Muscle of leg (tissue), 11 donors: ENCODE results near the gene MAP1S. TPM values are rescaled to one million over a fixed set of nuclear protein-coding genes. Genes with fewer than 3 reads are reported as not detected.

Source experiments
- DNase-seq: peaks from one replicate; pipeline ENCODE4 v3.0.0; 2013
- H3K27ac ChIP-seq: one replicate; pipeline ENCODE4 v1.5.1; 2013; ENCODE audit warnings: mild to moderate bottlenecking, low read length, control low read depth
- H3K27me3 ChIP-seq: one replicate; pipeline ENCODE4 v1.6.1; 2013; ENCODE audit warnings: low read length; ENCODE audit not compliant: control insufficient read depth, insufficient read depth
- H3K36me3 ChIP-seq: one replicate; pipeline ENCODE4 v1.6.1; 2013; ENCODE audit warnings: low read length; ENCODE audit not compliant: control insufficient read depth, insufficient read depth
- H3K4me1 ChIP-seq: one replicate; pipeline ENCODE4 v1.6.1; 2013; ENCODE audit warnings: low read length; ENCODE audit not compliant: control insufficient read depth, insufficient read depth
- H3K4me3 ChIP-seq: one replicate; pipeline ENCODE4 v1.5.1; 2013; ENCODE audit warnings: low read length, control low read depth
- H3K9me3 ChIP-seq: replicated peaks from 2 replicates; pipeline ENCODE4 v1.6.1; 2013; ENCODE audit warnings: low read depth, low read length; ENCODE audit not compliant: control insufficient read depth
- WGBS: methylation state at CpG from one replicate; pipeline ENCODE4 v1.1.5; 2013; ENCODE audit warnings: missing lambda C conversion rate; ENCODE audit not compliant: insufficient coverage; 5-methylcytosine and 5-hydroxymethylcytosine counted together
- polyA plus RNA-seq, 8 donors: library from polyadenylated mRNA; unstranded; fragments of 120-200 nt; gene quantifications; one replicate each; pipeline versions ENCODE4 v1.2.1 to v1.2.3, GENCODE V29; 2013; ENCODE audit warnings: inconsistent platforms in 1 of 8, low replicate concordance in 1 of 8; ENCODE audit not compliant: insufficient read length in 8 of 8, insufficient read depth in 1 of 8
- total RNA-seq: library from RNA; stranded (reverse); fragments of 120-200 nt; gene quantifications from one replicate; pipeline ENCODE4 v1.2.4, GENCODE V29; 2013

Gene MAP1S
- total and polyA plus RNA-seq, 9 donors = 14.1 to 51.6 (median 33.7) TPM

GRCh38 chr19:17681505-17682125 is 37.7 kb upstream of the MAP1S start:
- Histone ChIP-seq H3K9me3 (no peaks in the 10 kb centered on the region), H3K4me3 (no peak overlapping the region), H3K27ac (no peak overlapping the region), H3K27me3 (peaks cover 41% of the 10 kb centered on the region), H3K4me1 (peaks cover 4% of the 10 kb centered on the region), H3K36me3 (no peaks in the 10 kb centered on the region)
- WGBS = 22% methylated on average over 11 of the region's 25 CpGs
- DNase-seq = peak; percentile 41

- Histone ChIP-seq H3K27me3 (peaks cover 47% of the 10 kb centered on the region), H3K9me3 (no peaks in the 10 kb centered on the region), H3K4me1 (peaks cover 6% of the 10 kb centered on the region), H3K4me3 (no peak overlapping the region), H3K36me3 (no peaks in the 10 kb centered on the region), H3K27ac (no peak overlapping the region)
- WGBS = 71% methylated on average over 5 of the region's 5 CpGs
- no peak for DNase-seq
Measured at GRCh38 chr19:17682273-17682672, 37.0 kb upstream of the MAP1S start.

- no peaks in the 10 kb centered on the region for H3K36me3 ChIP-seq
- peaks cover 13% of the 10 kb centered on the region for H3K4me1 ChIP-seq
- H3K4me3 ChIP-seq = no peak overlapping the region
- DNase-seq = no peak
- 71% methylated on average over 1 of the region's 4 CpGs for WGBS
- H3K27ac ChIP-seq = no peak overlapping the region
- H3K27me3 ChIP-seq = peaks cover 55% of the 10 kb centered on the region
- H3K9me3 ChIP-seq = no peaks in the 10 kb centered on the region
Measured at GRCh38 chr19:17683078-17683477, 36.2 kb upstream of the MAP1S start.

- H3K27ac ChIP-seq = no peak overlapping the region
- no peak overlapping the region for H3K4me3 ChIP-seq
- H3K4me1 ChIP-seq = peaks cover 16% of the 10 kb centered on the region
- 100% methylated on average over 1 of the region's 4 CpGs for WGBS
- no peaks in the 10 kb centered on the region for H3K36me3 ChIP-seq
- no peaks in the 10 kb centered on the region for H3K9me3 ChIP-seq
- DNase-seq = no peak
- H3K27me3 ChIP-seq = peaks cover 60% of the 10 kb centered on the region
Measured at GRCh38 chr19:17684256-17684655, 35.0 kb upstream of the MAP1S start.

GRCh38 chr19:17685451-17686022 is 33.7 kb upstream of the MAP1S start:
- no peaks in the 10 kb centered on the region for H3K36me3 ChIP-seq
- H3K9me3 ChIP-seq = no peaks in the 10 kb centered on the region
- peaks cover 50% of the 10 kb centered on the region for H3K27me3 ChIP-seq
- WGBS = 67% methylated on average over 11 of the region's 15 CpGs
- DNase-seq = no peak
- no peak overlapping the region for H3K27ac ChIP-seq
- no peak overlapping the region for H3K4me3 ChIP-seq
- peaks cover 11% of the 10 kb centered on the region for H3K4me1 ChIP-seq

- H3K27ac ChIP-seq = no peak overlapping the region
- H3K9me3 ChIP-seq = no peaks in the 10 kb centered on the region
- no peaks in the 10 kb centered on the region for H3K36me3 ChIP-seq
- H3K4me3 ChIP-seq = no peak overlapping the region
- H3K27me3 ChIP-seq = peaks cover 46% of the 10 kb centered on the region
- WGBS = 5% methylated on average over 2 of the region's 12 CpGs
- H3K4me1 ChIP-seq = peaks cover 11% of the 10 kb centered on the region
- no peak for DNase-seq
Measured at GRCh38 chr19:17686023-17686521, 33.2 kb upstream of the MAP1S start.

GRCh38 chr19:17686592-17687024 is 32.7 kb upstream of the MAP1S start:
- H3K4me1 ChIP-seq = peaks cover 11% of the 10 kb centered on the region
- no peak overlapping the region for H3K4me3 ChIP-seq
- H3K27ac ChIP-seq = no peak overlapping the region
- WGBS = no CpG with 5 or more reads among the region's 28 CpGs
- no peaks in the 10 kb centered on the region for H3K9me3 ChIP-seq
- peaks cover 43% of the 10 kb centered on the region for H3K27me3 ChIP-seq
- H3K36me3 ChIP-seq = no peaks in the 10 kb centered on the region
- peak; percentile 16 for DNase-seq

GRCh38 chr19:17687141-17687856 is 32.0 kb upstream of the MAP1S start:
- 0% methylated on average over 11 of the region's 24 CpGs for WGBS
- Histone ChIP-seq H3K27me3 (peaks cover 43% of the 10 kb centered on the region), H3K36me3 (no peaks in the 10 kb centered on the region)

GRCh38 chr19:17687857-17688784 is 31.2 kb upstream of the MAP1S start, which contains the start of gene UNC13A:
Gene UNC13A, minus strand, starts transcription at chr19:17688354. Its CDS starts 155 bp downstream, at chr19:17688199.
- peak; percentile 63 for DNase-seq
- 1% methylated on average over 70 of the region's 77 CpGs for WGBS
- Histone ChIP-seq H3K36me3 (no peaks in the 10 kb centered on the region), H3K4me3 (no peak within 1 kb of the TSS), H3K9me3 (no peaks in the 10 kb centered on the region), H3K27me3 (peaks cover 43% of the 10 kb centered on the region), H3K4me1 (peaks cover 11% of the 10 kb centered on the region), H3K27ac (no peak within 1 kb of the TSS)

More at GRCh38 chr19:17687141-17687856, 32.0 kb upstream of the MAP1S start:
- Histone ChIP-seq H3K4me3 (no peak overlapping the region), H3K4me1 (peaks cover 11% of the 10 kb centered on the region), H3K9me3 (no peaks in the 10 kb centered on the region), H3K27ac (no peak overlapping the region)
- DNase-seq = no peak
